Measurements from ENCODE around the gene LMBR1. TPM values are rescaled to one million over a fixed set of nuclear protein-coding genes. Genes with fewer than 3 reads are reported as not detected.

The LMBR1 gene
- total RNA-seq, 1 experiment from 2014 or later: 82.6 TPM

DNA sequence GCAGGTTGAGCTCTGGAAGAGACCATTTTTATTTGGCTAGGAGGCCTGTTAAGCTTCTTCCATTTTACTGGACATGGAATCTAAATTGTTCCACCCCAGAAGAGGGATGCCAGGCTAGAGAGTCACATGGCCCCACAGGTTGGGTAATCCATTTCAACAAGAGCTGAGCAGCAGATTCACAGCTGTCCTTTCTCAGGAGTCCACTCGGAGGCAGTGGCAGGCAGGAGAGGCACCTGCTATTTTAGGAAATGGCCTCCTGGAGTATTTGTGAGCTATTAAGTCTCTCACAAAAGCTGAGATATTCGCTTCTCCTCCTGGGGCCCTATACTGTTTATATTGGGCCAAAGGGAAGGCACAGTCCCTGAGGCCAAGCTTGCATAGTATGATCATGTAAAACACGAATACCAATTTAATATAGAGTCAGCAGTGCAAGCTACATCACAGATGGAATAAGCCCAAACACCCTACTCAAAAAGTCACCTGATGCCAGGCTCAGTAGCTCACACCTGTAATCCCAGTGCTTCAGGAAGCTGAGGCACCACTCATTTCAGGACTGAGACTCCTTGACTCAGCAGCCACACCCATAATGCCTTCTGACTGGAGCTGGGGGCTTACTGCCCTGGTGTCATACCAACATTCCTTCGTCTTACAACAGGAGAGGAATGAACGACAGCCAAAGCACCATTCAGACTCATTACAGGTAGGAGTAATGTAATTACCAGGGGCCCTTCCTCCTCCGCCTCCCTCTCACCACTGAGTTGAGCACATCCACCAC lies 124.1 kb downstream of the LMBR1 start:
- intact Hi-C loops (cut with micrococcal nuclease; ENCODE audit: unreplicated experiment): loop anchor here (10.0 kb wide), 1 partner anchor 114 kb away; no protein-coding TSS in a partner anchor
- no TSS peak for BruUV-seq (replicated peaks)
- ChIA-PET POLR2A (no interaction called here), CTCF (interaction anchor here (0.6 kb wide), 1 partner anchor 113 kb away, joined by 3 read pairs; no protein-coding TSS in a partner anchor)
- Histone ChIP-seq H3K4me1 (ENCODE audit: control insufficient read depth, insufficient read depth, low read length) (no peaks in the 10 kb centered on the region), H3K36me3 (ENCODE audit: control insufficient read depth, insufficient read depth, low read length) (no peaks in the 10 kb centered on the region), H3K27ac (ENCODE audit: low read length) (no peak overlapping the region), H3K27me3 (ENCODE audit: control insufficient read depth, insufficient read depth, low read length) (no peaks in the 10 kb centered on the region), H3K4me3 (ENCODE audit: low read depth in 2 of 2, low read length in 2 of 2) (no peak overlapping the region), H3K9me3 (ENCODE audit: control insufficient read depth, insufficient read depth, low read depth, low read length) (no peaks in the 10 kb centered on the region)
- in situ Hi-C loops (cut with HindIII; ENCODE audit: low pct_unique_long_range_greater_than_20kb, low sequenced_read_pairs): no loop called here
- ATAC-seq (no peak), DNase-seq (ENCODE audit: low read depth, low spot score) (no peak)
- no peak for TF ChIP-seq REST (IDR thresholded peaks at IDR 0.05; ENCODE audit: insufficient read depth in 1 of 2, low read depth in 2 of 2, low read length in 1 of 2)
- no peak for TF ChIP-seq POLR2AphosphoS5 (IDR thresholded peaks at IDR 0.05; ENCODE audit: low read depth, low read length)
- no peak for TF ChIP-seq TCF7L2 (IDR thresholded peaks at IDR 0.05; ENCODE audit: low read depth, low read length)
- TF ChIP-seq, protein P1, sequence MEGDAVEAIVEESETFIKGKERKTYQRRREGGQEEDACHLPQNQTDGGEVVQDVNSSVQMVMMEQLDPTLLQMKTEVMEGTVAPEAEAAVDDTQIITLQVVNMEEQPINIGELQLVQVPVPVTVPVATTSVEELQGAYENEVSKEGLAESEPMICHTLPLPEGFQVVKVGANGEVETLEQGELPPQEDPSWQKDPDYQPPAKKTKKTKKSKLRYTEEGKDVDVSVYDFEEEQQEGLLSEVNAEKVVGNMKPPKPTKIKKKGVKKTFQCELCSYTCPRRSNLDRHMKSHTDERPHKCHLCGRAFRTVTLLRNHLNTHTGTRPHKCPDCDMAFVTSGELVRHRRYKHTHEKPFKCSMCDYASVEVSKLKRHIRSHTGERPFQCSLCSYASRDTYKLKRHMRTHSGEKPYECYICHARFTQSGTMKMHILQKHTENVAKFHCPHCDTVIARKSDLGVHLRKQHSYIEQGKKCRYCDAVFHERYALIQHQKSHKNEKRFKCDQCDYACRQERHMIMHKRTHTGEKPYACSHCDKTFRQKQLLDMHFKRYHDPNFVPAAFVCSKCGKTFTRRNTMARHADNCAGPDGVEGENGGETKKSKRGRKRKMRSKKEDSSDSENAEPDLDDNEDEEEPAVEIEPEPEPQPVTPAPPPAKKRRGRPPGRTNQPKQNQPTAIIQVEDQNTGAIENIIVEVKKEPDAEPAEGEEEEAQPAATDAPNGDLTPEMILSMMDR (IDR thresholded peaks at IDR 0.05): no peak
- TF ChIP-seq SIN3A (IDR thresholded peaks at IDR 0.05; ENCODE audit: borderline replicate concordance, insufficient read depth, low read depth, low read length): no peak

- intact Hi-C loops (cut with micrococcal nuclease; ENCODE audit: unreplicated experiment): loop anchor here (10.0 kb wide), 1 partner anchor 112 kb away; no protein-coding TSS in a partner anchor
Measured at GRCh38 chr7:156766666-156767065, 126.3 kb downstream of the LMBR1 start.

More at GRCh38 chr7:156766666-156767065, 126.3 kb downstream of the LMBR1 start:
- ChIA-PET POLR2A (no interaction called here), CTCF (no interaction called here)
- Histone ChIP-seq H3K4me1 (ENCODE audit: control insufficient read depth, insufficient read depth, low read length) (no peaks in the 10 kb centered on the region), H3K4me3 (ENCODE audit: low read depth in 2 of 2, low read length in 2 of 2) (no peak overlapping the region), H3K36me3 (ENCODE audit: control insufficient read depth, insufficient read depth, low read length) (no peaks in the 10 kb centered on the region), H3K27ac (ENCODE audit: low read length) (no peak overlapping the region), H3K27me3 (ENCODE audit: control insufficient read depth, insufficient read depth, low read length) (no peaks in the 10 kb centered on the region), H3K9me3 (ENCODE audit: control insufficient read depth, insufficient read depth, low read depth, low read length) (no peaks in the 10 kb centered on the region)
- in situ Hi-C loops (cut with HindIII; ENCODE audit: low pct_unique_long_range_greater_than_20kb, low sequenced_read_pairs): no loop called here
- no TSS peak for BruUV-seq (replicated peaks)
- ATAC-seq (no peak), DNase-seq (ENCODE audit: low read depth, low spot score) (no peak)
- TF ChIP-seq, protein P1 (IDR thresholded peaks at IDR 0.05): no peak
- TF ChIP-seq POLR2AphosphoS5 (IDR thresholded peaks at IDR 0.05; ENCODE audit: low read depth, low read length): no peak
